SK-N-SH (cell line): Measurements from ENCODE around the gene EIF3B. TPM values are rescaled to one million over a fixed set of nuclear protein-coding genes. Genes with fewer than 3 reads are reported as not detected.
A peak's percentile ranks its signal among the peaks of the same experiment; 100 is the strongest.
"Not testable (repeated sequence)": the region's sequence is repeated elsewhere in the genome, so short reads cannot be mapped to it uniquely, and the experiment has no call there.

Experiments
- CTCF ChIA-PET: fragments of 300-600, 350-600 bp; formaldehyde crosslinking; extraction: SDS; loops from one replicate; lab custom pipeline; 2021; lab: Yijun Ruan, JAX
- POLR2A ChIA-PET: fragments of 350-600 bp; sonication (Branson Sonifier 250); formaldehyde crosslinking; extraction: SDS; loops from one replicate; lab custom pipeline; 2020; ENCODE audit warnings: antibody characterized with exemption, inconsistent platforms; lab: Yijun Ruan, JAX
- DNase-seq: peaks from one replicate; pipeline ENCODE4 v3.0.0; 2012
- H2AFZ ChIP-seq: fragments of 200-600 bp; sonication (generic); 2 replicates; pipeline ENCODE4 v1.8.1; 2016; ENCODE audit warnings: antibody characterized with exemption, mild to moderate bottlenecking, low read depth
- H3F3A ChIP-seq: fragments of 200-600 bp; sonication (generic); replicated peaks from 2 replicates; pipeline ENCODE3; 2016; ENCODE audit warnings: antibody characterized with exemption, mild to moderate bottlenecking; ENCODE audit not compliant: insufficient read depth
- H3K27ac ChIP-seq, 2 experiments: fragments of 200-500 bp in 1 of 2; fragments of 200-600 bp in 1 of 2; sonication (Bioruptor generic) in 1 of 2; sonication (generic), shearing (Covaris generic) in 1 of 2; 2 replicates each; pipeline versions ENCODE4 v1.5.1 to v1.6.1; 2014 to 2016; ENCODE audit warnings: low read depth in 2 of 2, inconsistent platforms in 1 of 2, low read length in 1 of 2, mild to moderate bottlenecking in 1 of 2, mixed read lengths in 1 of 2
- H3K27me3 ChIP-seq: fragments of 200-600 bp; sonication (generic), shearing (Covaris generic); 2 replicates; pipeline ENCODE4 v1.6.1; 2016; ENCODE audit warnings: mixed run types; ENCODE audit not compliant: insufficient read depth
- H3K36me3 ChIP-seq, 2 experiments: fragments of 200-500 bp in 1 of 2; fragments of 200-600 bp in 1 of 2; sonication (Bioruptor generic) in 1 of 2; sonication (generic) in 1 of 2; replicated peaks in 1 of 2; 2 replicates each; pipeline versions ENCODE3 to v1.5.1; 2014 to 2016; ENCODE audit warnings: low read length in 1 of 2, mild to moderate bottlenecking in 1 of 2; ENCODE audit not compliant: insufficient read depth in 2 of 2, control insufficient read depth in 1 of 2
- H3K4me1 ChIP-seq, 2 experiments: fragments of 200-500 bp in 1 of 2; fragments of 200-600 bp in 1 of 2; sonication (Bioruptor generic) in 1 of 2; sonication (generic), shearing (Covaris generic) in 1 of 2; 2 replicates each; pipeline versions ENCODE4 v1.5.1 to v1.6.1; 2014 to 2016; ENCODE audit warnings: low read depth in 1 of 2, low read length in 1 of 2, mixed run types in 1 of 2; ENCODE audit not compliant: insufficient read depth in 2 of 2, control insufficient read depth in 1 of 2
- H3K4me2 ChIP-seq: fragments of 200-600 bp; sonication (generic), shearing (Covaris generic); 2 replicates; pipeline ENCODE4 v1.6.1; 2017; ENCODE audit warnings: mixed run types
- H3K4me3 ChIP-seq, 2 experiments: fragments of 200-500 bp in 1 of 2; fragments of 200-600 bp in 1 of 2; sonication (Bioruptor generic) in 1 of 2; sonication (generic), shearing (Covaris generic) in 1 of 2; 2 replicates each; pipeline versions ENCODE4 v1.5.1 to v1.8.1; 2014 to 2016; ENCODE audit warnings: low read depth in 2 of 2, inconsistent platforms in 1 of 2, low read length in 1 of 2, mild to moderate bottlenecking in 1 of 2, mixed read lengths in 1 of 2, moderate library complexity in 1 of 2
- H3K79me2 ChIP-seq: fragments of 200-600 bp; sonication (generic); 2 replicates; pipeline ENCODE4 v1.8.1; 2017; ENCODE audit warnings: mild to moderate bottlenecking; ENCODE audit not compliant: insufficient read depth
- H3K9ac ChIP-seq: fragments of 200-600 bp; sonication (generic); 2 replicates; pipeline ENCODE4 v1.6.1; 2017; ENCODE audit warnings: mixed run types
- H3K9me2 ChIP-seq: fragments of 200-600 bp; sonication (generic); 2 replicates; pipeline ENCODE4 v1.6.1; 2017; ENCODE audit warnings: mixed run types
- H3K9me3 ChIP-seq: fragments of 200-600 bp; sonication (generic); 2 replicates; pipeline ENCODE4 v1.6.1; 2017; ENCODE audit warnings: mixed run types, mild to moderate bottlenecking, moderate library complexity
- H4K20me1 ChIP-seq: fragments of 200-600 bp; sonication (generic); 2 replicates; pipeline ENCODE4 v1.6.1; 2017; ENCODE audit warnings: mild to moderate bottlenecking, mixed run types; ENCODE audit not compliant: insufficient read depth
- CHD2 ChIP-seq: fragments of 150-350 bp; IDR thresholded peaks from 2 replicates; pipeline ENCODE4 v1.6.1; 2018; ENCODE audit warnings: low read length; ENCODE audit not compliant: partially characterized antibody
- FOSL2 ChIP-seq: IDR thresholded peaks from 2 replicates; pipeline ENCODE4 v1.4.0; 2012; ENCODE audit warnings: low read depth, mild to moderate bottlenecking, moderate library complexity, borderline replicate concordance
- FOXJ3 ChIP-seq: sonication (generic); formaldehyde crosslinking; IDR thresholded peaks from 2 replicates; pipeline ENCODE4 v1.5.1; 2020; ENCODE audit warnings: mild to moderate bottlenecking, missing genetic modification reagents
- GABPA ChIP-seq: IDR thresholded peaks from 2 replicates; pipeline ENCODE4 v1.4.0; 2012; ENCODE audit warnings: low read depth, mild to moderate bottlenecking
- JUND ChIP-seq: IDR thresholded peaks from 2 replicates; pipeline ENCODE4 v1.4.0; 2012
- MXI1 ChIP-seq: IDR thresholded peaks from 2 replicates; pipeline ENCODE4 v1.6.1; 2012; ENCODE audit warnings: mild to moderate bottlenecking, low read depth, low read length, improper control_type of control experiment
- NRF1 ChIP-seq: IDR thresholded peaks from 2 replicates; pipeline ENCODE4 v1.6.1; 2012; ENCODE audit warnings: low read depth, mild to moderate bottlenecking, low read length
- RAD21 ChIP-seq: IDR thresholded peaks from 2 replicates; pipeline ENCODE4 v1.6.1; 2012; ENCODE audit warnings: mild to moderate bottlenecking, low read length
- SMC3 ChIP-seq: IDR thresholded peaks from 2 replicates; pipeline ENCODE4 v1.6.1; 2012; ENCODE audit warnings: low read depth, low read length, improper control_type of control experiment
- TAF1 ChIP-seq: IDR thresholded peaks from 2 replicates; pipeline ENCODE4 v1.6.1; 2012; ENCODE audit warnings: low read depth, mild to moderate bottlenecking, low read length, moderate library complexity, borderline replicate concordance
- YY1 ChIP-seq: IDR thresholded peaks from 2 replicates; pipeline ENCODE4 v1.4.0; 2012; ENCODE audit warnings: low read depth, mild to moderate bottlenecking
- WGBS: methylation state at CpG from one replicate; pipeline ENCODE4 v1.1.6; 2017; ENCODE audit warnings: low lambda C conversion rate; 5-methylcytosine and 5-hydroxymethylcytosine counted together
- polyA plus RNA-seq, 3 experiments: library from polyadenylated mRNA; depleted of rRNA; stranded (reverse); fragments of >200 nt; gene quantifications; 2 replicates each; pipeline ENCODE4 v1.2.3, GENCODE V29; 2012
- TF ChIP-seq, protein P1 (sequence below): fragments of 150-350 bp; IDR thresholded peaks from 2 replicates; pipeline ENCODE4 v1.6.1; 2017; ENCODE audit warnings: antibody characterized with exemption, low read length, low read depth, borderline replicate concordance
- TF ChIP-seq, protein P2 (sequence below): fragments of 150-350 bp; IDR thresholded peaks from 2 replicates; pipeline ENCODE4 v1.6.1; 2016; ENCODE audit warnings: mild to moderate bottlenecking, low read depth, low read length
- TF ChIP-seq, protein P3 (sequence below): IDR thresholded peaks from 2 replicates; pipeline ENCODE4 v1.4.0; 2012; ENCODE audit warnings: low read depth

EIF3B gene
- polyA plus RNA-seq, 1 of the 3 experiments (the other 2 are of a cell fraction) = 151 TPM

DNA sequence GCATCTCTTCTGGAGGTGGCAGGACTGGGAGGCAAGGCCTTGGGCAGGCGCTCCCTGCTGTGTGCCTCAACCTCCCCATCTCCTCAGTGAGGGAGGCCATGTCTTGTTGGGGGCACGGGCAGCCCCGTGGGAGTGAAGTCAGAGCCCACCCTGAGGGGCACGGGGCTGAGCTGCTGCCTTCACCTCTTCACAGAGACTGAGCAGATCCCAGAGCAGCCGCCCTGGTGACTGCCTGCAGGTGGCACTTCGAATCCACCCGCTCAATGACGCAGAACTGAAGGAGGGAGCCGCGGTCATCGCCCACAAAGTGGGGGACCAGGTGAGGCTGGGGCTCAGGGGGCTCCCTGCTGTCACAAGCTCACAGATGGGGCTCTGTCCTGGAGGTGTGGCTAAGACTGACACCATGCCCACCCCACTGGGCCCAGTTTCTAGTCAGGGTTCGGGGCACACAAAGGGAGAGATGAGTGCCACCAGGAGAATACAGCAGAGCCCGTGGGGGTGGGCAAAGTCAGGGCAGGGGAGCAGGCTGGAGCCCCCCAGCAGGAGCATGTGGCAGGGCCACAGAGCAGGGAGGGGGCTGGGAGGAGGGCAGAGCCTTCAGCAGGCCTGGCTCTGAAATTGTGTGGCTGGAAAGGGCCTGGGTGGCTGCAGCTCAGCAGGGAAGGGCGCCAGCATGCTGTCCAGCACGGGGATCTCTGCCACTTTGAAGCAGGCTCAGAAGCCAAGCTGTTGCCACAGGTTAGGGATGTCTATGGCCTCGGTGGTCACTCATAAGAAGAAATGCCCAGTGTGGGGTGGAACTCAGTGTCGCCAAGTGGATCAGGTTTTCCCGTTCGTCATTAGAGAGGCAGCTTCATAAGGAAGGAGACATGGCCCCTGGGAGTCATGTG is 30.0 kb downstream of the EIF3B start:
- CTCF ChIA-PET = interaction anchor here (0.6 to 2.2 kb wide), 18 partner anchors 9 to 298 kb away, joined by 3 to 35 read pairs (median 4); no protein-coding TSS in a partner anchor
- POLR2A ChIA-PET = interaction anchor here (2.0 kb wide), 1 partner anchor 18 kb away, joined by 5 read pairs; the partner anchor contains the start of gene CHST12

DNA sequence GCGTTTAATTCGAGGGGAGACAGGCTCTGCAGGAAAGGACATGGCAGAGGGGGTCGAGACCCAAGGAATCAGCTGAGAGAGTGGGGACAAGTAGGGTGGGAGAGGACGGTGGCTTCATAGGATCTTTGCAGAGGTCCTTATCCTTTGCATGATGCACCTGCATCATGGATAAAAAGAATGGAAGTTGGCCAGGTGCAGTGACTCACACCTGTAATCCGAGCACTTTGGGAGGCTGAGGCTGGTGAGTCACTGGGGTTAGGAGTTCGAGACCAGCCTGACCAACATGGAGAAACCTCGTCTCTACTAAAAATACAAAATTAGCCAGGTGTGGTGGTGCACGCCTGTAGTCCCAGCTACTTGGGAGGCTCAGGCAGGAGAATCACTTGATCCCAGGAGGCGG is 31.5 kb downstream of the EIF3B start:
- H3K4me3 ChIP-seq, POLR2A ChIA-PET, H2AFZ ChIP-seq, H3K27me3 ChIP-seq, H3K79me2 ChIP-seq, H3K36me3 ChIP-seq, H3K9me2 ChIP-seq, H3K27ac ChIP-seq, H4K20me1 ChIP-seq, H3F3A ChIP-seq, H3K9ac ChIP-seq, H3K4me2 ChIP-seq, H3K9me3 ChIP-seq, DNase-seq: not testable (repeated sequence)
- 81% methylated on average over 9 of the region's 9 CpGs for WGBS
- peak; percentile 27; the same call in 1 of the 2 replicates for TF ChIP-seq JUND
- peak; percentile 53; the same call in 1 of the 2 replicates for TF ChIP-seq FOSL2
- peaks cover 0 to 27% of the 10 kb centered on the region in 2 experiments; a peak in 1 of 4 replicates for H3K4me1 ChIP-seq
- CTCF ChIA-PET = interaction anchor here (0.7 to 1.5 kb wide), 3 partner anchors 9 to 62 kb away, joined by 3 to 4 read pairs (median 3); no protein-coding TSS in a partner anchor

More for the DNA sequence above, 30.0 kb downstream of the EIF3B start:
- Histone ChIP-seq H3K4me2 (no peak overlapping the region), H3K27me3 (no peaks in the 10 kb centered on the region), H3K36me3 (peaks cover 8 to 24% of the 10 kb centered on the region in 2 experiments), H3K79me2 (no peaks in the 10 kb centered on the region), H2AFZ (no peak overlapping the region), H3K9ac (no peak overlapping the region), H3K4me3 (no peak overlapping the region), H3K4me1 (peaks cover 0 to 20% of the 10 kb centered on the region in 2 experiments; a peak in 1 of 4 replicates), H3K27ac (peak overlapping the region in 1 of 2 experiments; percentile 71; a peak in 2 of 4 replicates), H3K9me2 (no peaks in the 10 kb centered on the region), H3K9me3 (no peaks in the 10 kb centered on the region), H3F3A (peaks cover 12% of the 10 kb centered on the region), H4K20me1 (peaks cover 16% of the 10 kb centered on the region)
- TF ChIP-seq RAD21 (peak; percentile 62), FOXJ3 (CRISPR knock-in tag) (no peak), SMC3 (peak; percentile 22; the same call in 1 of the 2 replicates)
- DNase-seq = peak; percentile 66
- 91% methylated on average over 14 of the region's 19 CpGs for WGBS

DNA sequence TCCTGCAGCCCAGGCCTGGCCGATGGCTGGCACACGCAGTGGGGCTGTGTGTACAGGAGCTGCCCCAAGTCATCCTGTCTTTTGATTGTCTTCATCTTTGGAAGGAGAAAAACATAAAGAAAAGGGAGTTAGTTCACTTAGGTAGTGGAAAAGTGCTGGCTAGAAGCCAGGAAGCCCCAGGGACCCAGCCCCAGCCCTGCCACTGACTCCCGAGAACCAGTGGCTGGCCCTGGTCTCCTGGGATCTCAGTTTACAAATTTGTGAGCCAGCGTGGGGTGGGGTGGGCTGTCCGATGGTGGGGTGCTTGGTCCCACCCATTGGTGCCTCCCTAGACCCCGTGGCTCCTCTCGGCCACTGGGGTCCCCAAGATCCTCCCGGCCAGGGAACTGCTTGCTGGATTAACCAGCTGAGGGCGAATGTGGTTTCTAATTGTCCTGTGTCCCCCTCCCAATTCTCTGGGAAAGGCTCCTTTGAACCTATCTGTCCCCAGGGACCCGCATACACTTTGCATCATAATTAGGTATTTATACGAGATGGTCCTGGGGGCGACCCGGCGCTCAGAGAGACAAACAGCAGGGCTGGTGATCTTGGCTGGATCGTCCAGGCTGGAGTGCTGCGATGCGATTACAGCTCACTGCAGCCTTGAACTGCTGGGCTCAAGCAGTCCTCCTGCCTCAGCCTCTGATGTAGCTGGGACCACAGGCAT is 32.5 kb downstream of the EIF3B start:
- H3K4me2 ChIP-seq = no peak overlapping the region
- 87% methylated on average over 17 of the region's 17 CpGs for WGBS
- TF ChIP-seq YY1 (no peak), GABPA (no peak), RAD21 (no peak), MXI1 (no peak), CHD2 (no peak), NRF1 (no peak), TAF1 (no peak), FOSL2 (no peak)
- TF ChIP-seq, protein P1, sequence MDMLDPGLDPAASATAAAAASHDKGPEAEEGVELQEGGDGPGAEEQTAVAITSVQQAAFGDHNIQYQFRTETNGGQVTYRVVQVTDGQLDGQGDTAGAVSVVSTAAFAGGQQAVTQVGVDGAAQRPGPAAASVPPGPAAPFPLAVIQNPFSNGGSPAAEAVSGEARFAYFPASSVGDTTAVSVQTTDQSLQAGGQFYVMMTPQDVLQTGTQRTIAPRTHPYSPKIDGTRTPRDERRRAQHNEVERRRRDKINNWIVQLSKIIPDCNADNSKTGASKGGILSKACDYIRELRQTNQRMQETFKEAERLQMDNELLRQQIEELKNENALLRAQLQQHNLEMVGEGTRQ = no peak
- TF ChIP-seq, protein P2, sequence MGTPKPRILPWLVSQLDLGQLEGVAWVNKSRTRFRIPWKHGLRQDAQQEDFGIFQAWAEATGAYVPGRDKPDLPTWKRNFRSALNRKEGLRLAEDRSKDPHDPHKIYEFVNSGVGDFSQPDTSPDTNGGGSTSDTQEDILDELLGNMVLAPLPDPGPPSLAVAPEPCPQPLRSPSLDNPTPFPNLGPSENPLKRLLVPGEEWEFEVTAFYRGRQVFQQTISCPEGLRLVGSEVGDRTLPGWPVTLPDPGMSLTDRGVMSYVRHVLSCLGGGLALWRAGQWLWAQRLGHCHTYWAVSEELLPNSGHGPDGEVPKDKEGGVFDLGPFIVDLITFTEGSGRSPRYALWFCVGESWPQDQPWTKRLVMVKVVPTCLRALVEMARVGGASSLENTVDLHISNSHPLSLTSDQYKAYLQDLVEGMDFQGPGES = no peak
- TF ChIP-seq, protein P3, sequence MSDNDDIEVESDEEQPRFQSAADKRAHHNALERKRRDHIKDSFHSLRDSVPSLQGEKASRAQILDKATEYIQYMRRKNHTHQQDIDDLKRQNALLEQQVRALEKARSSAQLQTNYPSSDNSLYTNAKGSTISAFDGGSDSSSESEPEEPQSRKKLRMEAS = no peak

More for the DNA sequence above, 32.5 kb downstream of the EIF3B start:
- peaks cover 3% of the 10 kb centered on the region for H3F3A ChIP-seq
- H3K79me2 ChIP-seq = no peaks in the 10 kb centered on the region
- CTCF ChIA-PET = interaction anchor here (1.3 to 1.5 kb wide), 2 partner anchors 8 to 82 kb away, joined by 3 to 5 read pairs; no protein-coding TSS in a partner anchor
- no peak overlapping the region for H3K9ac ChIP-seq
- peaks cover under 1 to 1% of the 10 kb centered on the region in 2 experiments for H3K36me3 ChIP-seq
- no peak overlapping the region for H3K27ac ChIP-seq
- H3K4me1 ChIP-seq = peaks cover 0 to 27% of the 10 kb centered on the region in 2 experiments; a peak in 1 of 4 replicates
- H3K9me2 ChIP-seq = no peaks in the 10 kb centered on the region
- POLR2A ChIA-PET = no interaction called here
- DNase-seq = no peak
- H3K4me3 ChIP-seq = no peak overlapping the region
- H2AFZ ChIP-seq = no peak overlapping the region
- H4K20me1 ChIP-seq = no peaks in the 10 kb centered on the region
- H3K27me3 ChIP-seq = no peaks in the 10 kb centered on the region
- H3K9me3 ChIP-seq = no peaks in the 10 kb centered on the region
